Measurements from ENCODE around the gene UBASH3A.

Gene UBASH3A

DNA sequence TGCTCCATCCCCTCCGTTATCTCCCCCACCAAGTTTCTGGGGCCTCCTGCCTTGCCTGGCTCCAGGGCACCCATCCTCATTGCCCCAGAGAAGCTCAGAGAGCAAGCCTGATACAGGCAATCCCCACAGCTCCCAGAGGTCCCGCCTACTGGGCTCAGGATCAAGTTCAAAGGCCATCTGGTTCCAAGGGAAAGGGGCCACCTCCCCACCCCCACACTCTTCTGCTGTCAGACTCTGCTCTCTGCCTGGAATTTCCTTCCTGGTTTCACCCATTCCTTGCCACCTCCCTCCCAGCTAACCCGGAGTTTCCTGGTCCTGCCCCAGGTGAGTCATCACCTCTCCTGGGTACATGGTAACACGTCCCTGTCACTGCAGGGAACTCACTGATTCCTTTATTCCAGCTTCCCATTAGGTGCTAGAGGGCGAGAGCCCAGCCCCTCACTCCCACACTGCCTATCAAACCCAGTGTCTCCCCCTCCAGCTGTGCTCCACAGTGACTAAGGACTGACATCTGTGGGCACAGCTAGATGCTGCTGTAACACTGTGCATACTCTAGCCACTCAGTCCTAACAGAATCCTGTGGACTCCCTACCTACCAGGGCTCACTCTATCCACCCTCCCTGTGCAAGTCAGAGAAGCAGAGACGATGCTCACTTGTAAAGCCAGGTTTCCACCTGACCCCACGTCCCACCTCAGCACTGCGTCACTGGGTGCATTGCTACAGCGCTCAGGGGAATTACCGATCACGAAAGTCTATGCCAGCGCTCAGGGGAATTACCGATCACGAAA is 70.5 kb downstream of the UBASH3A start:
- H3K9me3 ChIP-seq (ENCODE audit: control insufficient read depth, insufficient read depth, low read depth, low read length) = no peaks in the 10 kb centered on the region
- H3K4me3 ChIP-seq (ENCODE audit: low read depth, low read length) = no peak overlapping the region
- no peaks in the 10 kb centered on the region for H3K4me1 ChIP-seq (ENCODE audit: control insufficient read depth, insufficient read depth, low read length)
- ChIA-PET POLR2A (interaction anchor here (1.3 kb wide), 1 partner anchor 13 kb away, joined by 3 read pairs; no protein-coding TSS in a partner anchor), CTCF (no interaction called here)
- H3K27ac ChIP-seq (ENCODE audit: extremely low read depth, low read depth, low read length) = no peak overlapping the region
- no peaks in the 10 kb centered on the region for H3K36me3 ChIP-seq (ENCODE audit: control insufficient read depth in 2 of 2, insufficient read depth in 1 of 2, low read length in 2 of 2)
- TF ChIP-seq ZNF791 (tag by site-specific recombination; IDR thresholded peaks at IDR 0.05) (no peak), ZBTB21 (tag by site-specific recombination; IDR thresholded peaks at IDR 0.05) (no peak), ZNF664 (tag by site-specific recombination; IDR thresholded peaks at IDR 0.05) (no peak), ZNF16 (tag by site-specific recombination; IDR thresholded peaks at IDR 0.05; ENCODE audit: low read depth) (no peak), TCF7L2 (IDR thresholded peaks at IDR 0.05; ENCODE audit: borderline replicate concordance, low read depth, low read length) (no peak), HOXC10 (CRISPR knock-in tag; IDR thresholded peaks at IDR 0.05) (no peak), ZNF544 (tag by site-specific recombination; IDR thresholded peaks at IDR 0.05) (no peak), ZNF600 (tag by site-specific recombination; IDR thresholded peaks at IDR 0.05) (peak; percentile 51; the same call in 1 of the 2 replicates), KLF16 (tag by site-specific recombination; IDR thresholded peaks at IDR 0.05) (no peak), ZBTB17 (tag by site-specific recombination; IDR thresholded peaks at IDR 0.05) (peak; percentile 41; the same call in 1 of the 2 replicates), GLIS1 (tag by site-specific recombination; IDR thresholded peaks at IDR 0.05) (peak; percentile 72), EGR2 (tag by site-specific recombination; IDR thresholded peaks at IDR 0.05; ENCODE audit: low read depth) (no peak; the same call in none of the 2 replicates), YY2 (tag by site-specific recombination; IDR thresholded peaks at IDR 0.05) (no peak), PRDM1 (tag by site-specific recombination; IDR thresholded peaks at IDR 0.05) (peak; percentile 60; the same call in 1 of the 2 replicates), ZSCAN23 (tag by site-specific recombination; IDR thresholded peaks at IDR 0.05) (no peak), ZNF366 (tag by site-specific recombination; conservative IDR thresholded peaks at IDR 0.05) (no peak), SP7 (tag by site-specific recombination; IDR thresholded peaks at IDR 0.05) (peak; percentile 77), ZIC2 (tag by site-specific recombination; IDR thresholded peaks at IDR 0.05) (peak; percentile 98), ZNF391 (tag by site-specific recombination; IDR thresholded peaks at IDR 0.05; ENCODE audit: borderline replicate concordance, low read depth) (no peak), ZNF530 (tag by site-specific recombination; IDR thresholded peaks at IDR 0.05; ENCODE audit: low read depth) (no peak)
- TF ChIP-seq, protein P1, sequence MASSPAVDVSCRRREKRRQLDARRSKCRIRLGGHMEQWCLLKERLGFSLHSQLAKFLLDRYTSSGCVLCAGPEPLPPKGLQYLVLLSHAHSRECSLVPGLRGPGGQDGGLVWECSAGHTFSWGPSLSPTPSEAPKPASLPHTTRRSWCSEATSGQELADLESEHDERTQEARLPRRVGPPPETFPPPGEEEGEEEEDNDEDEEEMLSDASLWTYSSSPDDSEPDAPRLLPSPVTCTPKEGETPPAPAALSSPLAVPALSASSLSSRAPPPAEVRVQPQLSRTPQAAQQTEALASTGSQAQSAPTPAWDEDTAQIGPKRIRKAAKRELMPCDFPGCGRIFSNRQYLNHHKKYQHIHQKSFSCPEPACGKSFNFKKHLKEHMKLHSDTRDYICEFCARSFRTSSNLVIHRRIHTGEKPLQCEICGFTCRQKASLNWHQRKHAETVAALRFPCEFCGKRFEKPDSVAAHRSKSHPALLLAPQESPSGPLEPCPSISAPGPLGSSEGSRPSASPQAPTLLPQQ (tag by site-specific recombination; IDR thresholded peaks at IDR 0.05) = 0 out of 2 replicates have a peak, but pooled peaks have one; percentile 18
- TF ChIP-seq, protein P2, sequence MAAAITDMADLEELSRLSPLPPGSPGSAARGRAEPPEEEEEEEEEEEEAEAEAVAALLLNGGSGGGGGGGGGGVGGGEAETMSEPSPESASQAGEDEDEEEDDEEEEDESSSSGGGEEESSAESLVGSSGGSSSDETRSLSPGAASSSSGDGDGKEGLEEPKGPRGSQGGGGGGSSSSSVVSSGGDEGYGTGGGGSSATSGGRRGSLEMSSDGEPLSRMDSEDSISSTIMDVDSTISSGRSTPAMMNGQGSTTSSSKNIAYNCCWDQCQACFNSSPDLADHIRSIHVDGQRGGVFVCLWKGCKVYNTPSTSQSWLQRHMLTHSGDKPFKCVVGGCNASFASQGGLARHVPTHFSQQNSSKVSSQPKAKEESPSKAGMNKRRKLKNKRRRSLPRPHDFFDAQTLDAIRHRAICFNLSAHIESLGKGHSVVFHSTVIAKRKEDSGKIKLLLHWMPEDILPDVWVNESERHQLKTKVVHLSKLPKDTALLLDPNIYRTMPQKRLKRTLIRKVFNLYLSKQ (tag by site-specific recombination; IDR thresholded peaks at IDR 0.05; ENCODE audit: borderline replicate concordance) = no peak
- TF ChIP-seq, protein P3, sequence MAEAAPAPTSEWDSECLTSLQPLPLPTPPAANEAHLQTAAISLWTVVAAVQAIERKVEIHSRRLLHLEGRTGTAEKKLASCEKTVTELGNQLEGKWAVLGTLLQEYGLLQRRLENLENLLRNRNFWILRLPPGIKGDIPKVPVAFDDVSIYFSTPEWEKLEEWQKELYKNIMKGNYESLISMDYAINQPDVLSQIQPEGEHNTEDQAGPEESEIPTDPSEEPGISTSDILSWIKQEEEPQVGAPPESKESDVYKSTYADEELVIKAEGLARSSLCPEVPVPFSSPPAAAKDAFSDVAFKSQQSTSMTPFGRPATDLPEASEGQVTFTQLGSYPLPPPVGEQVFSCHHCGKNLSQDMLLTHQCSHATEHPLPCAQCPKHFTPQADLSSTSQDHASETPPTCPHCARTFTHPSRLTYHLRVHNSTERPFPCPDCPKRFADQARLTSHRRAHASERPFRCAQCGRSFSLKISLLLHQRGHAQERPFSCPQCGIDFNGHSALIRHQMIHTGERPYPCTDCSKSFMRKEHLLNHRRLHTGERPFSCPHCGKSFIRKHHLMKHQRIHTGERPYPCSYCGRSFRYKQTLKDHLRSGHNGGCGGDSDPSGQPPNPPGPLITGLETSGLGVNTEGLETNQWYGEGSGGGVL (tag by site-specific recombination; IDR thresholded peaks at IDR 0.05) = peak; percentile 85
- TF ChIP-seq, protein P4, sequence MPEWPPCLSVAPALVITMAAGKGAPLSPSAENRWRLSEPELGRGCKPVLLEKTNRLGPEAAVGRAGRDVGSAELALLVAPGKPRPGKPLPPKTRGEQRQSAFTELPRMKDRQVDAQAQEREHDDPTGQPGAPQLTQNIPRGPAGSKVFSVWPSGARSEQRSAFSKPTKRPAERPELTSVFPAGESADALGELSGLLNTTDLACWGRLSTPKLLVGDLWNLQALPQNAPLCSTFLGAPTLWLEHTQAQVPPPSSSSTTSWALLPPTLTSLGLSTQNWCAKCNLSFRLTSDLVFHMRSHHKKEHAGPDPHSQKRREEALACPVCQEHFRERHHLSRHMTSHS (tag by site-specific recombination; IDR thresholded peaks at IDR 0.05) = no peak
- TF ChIP-seq, protein P5, sequence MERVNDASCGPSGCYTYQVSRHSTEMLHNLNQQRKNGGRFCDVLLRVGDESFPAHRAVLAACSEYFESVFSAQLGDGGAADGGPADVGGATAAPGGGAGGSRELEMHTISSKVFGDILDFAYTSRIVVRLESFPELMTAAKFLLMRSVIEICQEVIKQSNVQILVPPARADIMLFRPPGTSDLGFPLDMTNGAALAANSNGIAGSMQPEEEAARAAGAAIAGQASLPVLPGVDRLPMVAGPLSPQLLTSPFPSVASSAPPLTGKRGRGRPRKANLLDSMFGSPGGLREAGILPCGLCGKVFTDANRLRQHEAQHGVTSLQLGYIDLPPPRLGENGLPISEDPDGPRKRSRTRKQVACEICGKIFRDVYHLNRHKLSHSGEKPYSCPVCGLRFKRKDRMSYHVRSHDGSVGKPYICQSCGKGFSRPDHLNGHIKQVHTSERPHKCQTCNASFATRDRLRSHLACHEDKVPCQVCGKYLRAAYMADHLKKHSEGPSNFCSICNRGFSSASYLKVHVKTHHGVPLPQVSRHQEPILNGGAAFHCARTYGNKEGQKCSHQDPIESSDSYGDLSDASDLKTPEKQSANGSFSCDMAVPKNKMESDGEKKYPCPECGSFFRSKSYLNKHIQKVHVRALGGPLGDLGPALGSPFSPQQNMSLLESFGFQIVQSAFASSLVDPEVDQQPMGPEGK (tag by site-specific recombination; IDR thresholded peaks at IDR 0.05) = peak; percentile 82
- TF ChIP-seq, protein P6, sequence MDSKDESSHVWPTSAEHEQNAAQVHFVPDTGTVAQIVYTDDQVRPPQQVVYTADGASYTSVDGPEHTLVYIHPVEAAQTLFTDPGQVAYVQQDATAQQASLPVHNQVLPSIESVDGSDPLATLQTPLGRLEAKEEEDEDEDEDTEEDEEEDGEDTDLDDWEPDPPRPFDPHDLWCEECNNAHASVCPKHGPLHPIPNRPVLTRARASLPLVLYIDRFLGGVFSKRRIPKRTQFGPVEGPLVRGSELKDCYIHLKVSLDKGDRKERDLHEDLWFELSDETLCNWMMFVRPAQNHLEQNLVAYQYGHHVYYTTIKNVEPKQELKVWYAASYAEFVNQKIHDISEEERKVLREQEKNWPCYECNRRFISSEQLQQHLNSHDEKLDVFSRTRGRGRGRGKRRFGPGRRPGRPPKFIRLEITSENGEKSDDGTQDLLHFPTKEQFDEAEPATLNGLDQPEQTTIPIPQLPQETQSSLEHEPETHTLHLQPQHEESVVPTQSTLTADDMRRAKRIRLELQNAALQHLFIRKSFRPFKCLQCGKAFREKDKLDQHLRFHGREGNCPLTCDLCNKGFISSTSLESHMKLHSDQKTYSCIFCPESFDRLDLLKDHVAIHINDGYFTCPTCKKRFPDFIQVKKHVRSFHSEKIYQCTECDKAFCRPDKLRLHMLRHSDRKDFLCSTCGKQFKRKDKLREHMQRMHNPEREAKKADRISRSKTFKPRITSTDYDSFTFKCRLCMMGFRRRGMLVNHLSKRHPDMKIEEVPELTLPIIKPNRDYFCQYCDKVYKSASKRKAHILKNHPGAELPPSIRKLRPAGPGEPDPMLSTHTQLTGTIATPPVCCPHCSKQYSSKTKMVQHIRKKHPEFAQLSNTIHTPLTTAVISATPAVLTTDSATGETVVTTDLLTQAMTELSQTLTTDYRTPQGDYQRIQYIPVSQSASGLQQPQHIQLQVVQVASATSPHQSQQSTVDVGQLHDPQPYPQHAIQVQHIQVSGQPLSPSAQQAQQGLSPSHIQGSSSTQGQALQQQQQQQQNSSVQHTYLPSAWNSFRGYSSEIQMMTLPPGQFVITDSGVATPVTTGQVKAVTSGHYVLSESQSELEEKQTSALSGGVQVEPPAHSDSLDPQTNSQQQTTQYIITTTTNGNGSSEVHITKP (tag by site-specific recombination; IDR thresholded peaks at IDR 0.05) = peak; percentile 94
